Vagina (tissue), 2 donors: Measurements from ENCODE around the gene STX3.

Source experiments
- POLR2A ChIP-seq, 2 donors: fragments of 450-650 bp; IDR thresholded peaks; one replicate each; pipeline ENCODE4 v1.6.1; 2017; ENCODE audit warnings: antibody characterized with exemption in 2 of 2, mild to moderate bottlenecking in 2 of 2, moderate library complexity in 2 of 2
- POLR2AphosphoS5 ChIP-seq, 2 donors: sonication (generic); formaldehyde crosslinking; IDR thresholded peaks; one replicate each; pipeline ENCODE4 v1.9.0; 2017; ENCODE audit warnings: antibody characterized with exemption in 2 of 2, mild to moderate bottlenecking in 2 of 2, low read depth in 1 of 2; ENCODE audit not compliant: insufficient read depth in 1 of 2
- TF ChIP-seq, protein P1 (sequence below), 3 experiments: fragments of 450-650 bp in 2 of 3; fragments of 200-600 bp in 1 of 3; sonication (generic) in 1 of 3; IDR thresholded peaks; one replicate each; pipeline ENCODE4 v1.5.1; 2017 to 2019; ENCODE audit warnings: antibody characterized with exemption in 3 of 3, mild to moderate bottlenecking in 2 of 3, moderate library complexity in 2 of 3

DNA sequence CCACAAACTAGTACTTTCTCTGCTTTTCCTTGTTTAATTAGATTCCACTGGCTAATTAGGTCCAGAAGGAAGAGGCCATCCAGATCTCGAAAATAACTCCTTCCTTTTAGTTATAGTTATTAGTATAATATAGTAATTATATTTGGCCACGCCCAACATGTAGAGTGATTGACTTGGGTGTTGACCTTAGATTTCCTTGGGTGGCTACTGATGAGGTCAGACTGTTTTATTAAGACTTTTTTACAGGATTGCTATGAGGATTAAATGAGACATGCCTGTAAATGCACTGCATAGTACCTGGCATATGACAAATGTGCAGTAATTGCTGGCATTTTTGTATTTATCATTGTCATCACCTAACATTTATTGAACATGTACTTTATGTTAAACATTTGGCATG, 26.9 kb downstream of the STX3 start:
- TF ChIP-seq, protein P1, sequence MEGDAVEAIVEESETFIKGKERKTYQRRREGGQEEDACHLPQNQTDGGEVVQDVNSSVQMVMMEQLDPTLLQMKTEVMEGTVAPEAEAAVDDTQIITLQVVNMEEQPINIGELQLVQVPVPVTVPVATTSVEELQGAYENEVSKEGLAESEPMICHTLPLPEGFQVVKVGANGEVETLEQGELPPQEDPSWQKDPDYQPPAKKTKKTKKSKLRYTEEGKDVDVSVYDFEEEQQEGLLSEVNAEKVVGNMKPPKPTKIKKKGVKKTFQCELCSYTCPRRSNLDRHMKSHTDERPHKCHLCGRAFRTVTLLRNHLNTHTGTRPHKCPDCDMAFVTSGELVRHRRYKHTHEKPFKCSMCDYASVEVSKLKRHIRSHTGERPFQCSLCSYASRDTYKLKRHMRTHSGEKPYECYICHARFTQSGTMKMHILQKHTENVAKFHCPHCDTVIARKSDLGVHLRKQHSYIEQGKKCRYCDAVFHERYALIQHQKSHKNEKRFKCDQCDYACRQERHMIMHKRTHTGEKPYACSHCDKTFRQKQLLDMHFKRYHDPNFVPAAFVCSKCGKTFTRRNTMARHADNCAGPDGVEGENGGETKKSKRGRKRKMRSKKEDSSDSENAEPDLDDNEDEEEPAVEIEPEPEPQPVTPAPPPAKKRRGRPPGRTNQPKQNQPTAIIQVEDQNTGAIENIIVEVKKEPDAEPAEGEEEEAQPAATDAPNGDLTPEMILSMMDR (IDR thresholded peaks at IDR 0.05), result no peak
- TF ChIP-seq POLR2A (IDR thresholded peaks at IDR 0.05), result no peak
- no peak for TF ChIP-seq POLR2AphosphoS5 (IDR thresholded peaks at IDR 0.05; ENCODE audit: insufficient read depth in 1 of 2, low read depth in 1 of 2)
